B cell (primary cell): ENCODE results near the gene TMEM25. TPM values are rescaled to one million over a fixed set of nuclear protein-coding genes. Genes with fewer than 3 reads are reported as not detected.

Experiments
- ATAC-seq: fragments of 200-7000 bp; cut with Tn5 transposase; one replicate; pipeline ENCODE4 v1.10.0; 2021; ENCODE audit warnings: low read depth, mild to moderate bottlenecking, moderate number of reproducible peaks, moderate library complexity
- CTCF ChIA-PET: fragments of 350-600 bp; sonication (Branson Sonifier 250); formaldehyde crosslinking; loops from one replicate; lab custom pipeline; 2021; ENCODE audit warnings: antibody characterized with exemption, inconsistent platforms; lab: Charles Lee
- POLR2A ChIA-PET: fragments of 350-600 bp; sonication (Branson Sonifier 250); formaldehyde crosslinking; loops from one replicate; lab custom pipeline; 2021; ENCODE audit warnings: antibody characterized with exemption; lab: Charles Lee
- DNase-seq: peaks from one replicate; pipeline ENCODE4 v3.0.0; 2013
- H2AFZ ChIP-seq: 2 replicates; pipeline ENCODE4 v1.6.1; 2012; ENCODE audit warnings: mild to moderate bottlenecking, low read depth, low read length; ENCODE audit not compliant: insufficient read depth, poor library complexity, severe bottlenecking
- H3K27ac ChIP-seq, 2 donors: 1 replicate in 1 of 2; 2 replicates in 1 of 2; pipeline ENCODE4 v1.5.1; 2012 to 2013; ENCODE audit warnings: low read length in 2 of 2, mild to moderate bottlenecking in 2 of 2, moderate library complexity in 1 of 2
- H3K27me3 ChIP-seq, 4 experiments: fragments of 200-600 bp in 1 of 4; sonication (generic) in 1 of 4; replicated peaks in 1 of 4; 1 replicate in 2 of 4; 2 replicates in 2 of 4; pipeline versions ENCODE4 v1.6.1 to v1.7.0; 2013 to 2016; ENCODE audit warnings: low read length in 3 of 4, mild to moderate bottlenecking in 2 of 4, mixed read lengths in 1 of 4, moderate library complexity in 1 of 4; ENCODE audit not compliant: insufficient read depth in 4 of 4, control insufficient read depth in 3 of 4; ENCODE audit errors: control extremely low read depth in 1 of 4
- H3K36me3 ChIP-seq, 2 experiments: replicated peaks in 1 of 2; 1 replicate in 1 of 2; 2 replicates in 1 of 2; pipeline versions ENCODE4 v1.6.1 to v1.7.1; 2013; ENCODE audit warnings: low read length in 1 of 2; ENCODE audit not compliant: insufficient read depth in 2 of 2, control insufficient read depth in 1 of 2; ENCODE audit errors: control extremely low read depth in 1 of 2, extremely low read depth in 1 of 2
- H3K4me1 ChIP-seq, 2 donors: fragments of 200-600 bp in 1 of 2; sonication (generic) in 1 of 2; 1 replicate in 1 of 2; 2 replicates in 1 of 2; pipeline versions ENCODE4 v1.5.1 to v1.6.1; 2013 to 2017; ENCODE audit warnings: low read length in 2 of 2; ENCODE audit not compliant: control insufficient read depth in 2 of 2, insufficient read depth in 2 of 2
- H3K4me2 ChIP-seq: replicated peaks from 2 replicates; pipeline ENCODE3; 2012; ENCODE audit warnings: mild to moderate bottlenecking, low read depth, low read length; ENCODE audit not compliant: poor library complexity, severe bottlenecking
- H3K4me3 ChIP-seq, 5 experiments: fragments of 200-600 bp in 1 of 5; sonication (generic) in 1 of 5; 1 replicate in 3 of 5; 2 replicates in 2 of 5; pipeline versions ENCODE4 v1.5.1 to v1.7.0; 2011 to 2016; ENCODE audit warnings: low read length in 4 of 5, mild to moderate bottlenecking in 4 of 5, low read depth in 2 of 5, control low read depth in 1 of 5, moderate library complexity in 1 of 5; ENCODE audit not compliant: insufficient read depth in 1 of 5; ENCODE audit errors: control extremely low read depth in 1 of 5, extremely low read depth in 1 of 5
- H3K79me2 ChIP-seq: fragments of 200-600 bp; sonication (generic); one replicate; pipeline ENCODE4 v1.6.0; 2016; ENCODE audit warnings: low read length; ENCODE audit not compliant: control insufficient read depth, insufficient read depth
- H3K9ac ChIP-seq: fragments of 200-600 bp; sonication (generic); 2 replicates; pipeline ENCODE4 v1.6.1; 2017; ENCODE audit warnings: mild to moderate bottlenecking, low read length, moderate library complexity
- H3K9me3 ChIP-seq, 3 donors: one replicate each; pipeline versions ENCODE4 v1.6.1 to v1.7.1; 2013; ENCODE audit warnings: low read length in 2 of 3; ENCODE audit not compliant: control insufficient read depth in 2 of 3, insufficient read depth in 1 of 3; ENCODE audit errors: control extremely low read depth in 1 of 3
- H4K20me1 ChIP-seq: 2 replicates; pipeline ENCODE4 v1.6.0; 2012; ENCODE audit warnings: mild to moderate bottlenecking, low read length; ENCODE audit not compliant: insufficient read depth, control insufficient read depth, poor library complexity, severe bottlenecking
- H3K27ac Mint-ChIP-seq: one replicate; pipeline ENCODE4 v1.8.0; 2021; ENCODE audit warnings: mixed read lengths
- H3K27me3 Mint-ChIP-seq: one replicate; pipeline ENCODE4 v1.8.0; 2021; ENCODE audit warnings: mixed read lengths
- H3K4me1 Mint-ChIP-seq: one replicate; pipeline ENCODE4 v1.8.0; 2021; ENCODE audit warnings: mixed read lengths
- H3K4me3 Mint-ChIP-seq: one replicate; pipeline ENCODE4 v1.8.0; 2021; ENCODE audit warnings: mixed read lengths
- H3K9me3 Mint-ChIP-seq: one replicate; pipeline ENCODE4 v1.8.0; 2022; ENCODE audit warnings: mixed read lengths; ENCODE audit not compliant: insufficient read depth
- EZH2 ChIP-seq: IDR thresholded peaks from 2 replicates; pipeline ENCODE4 v1.6.1; 2012; ENCODE audit warnings: borderline replicate concordance, low read depth, mild to moderate bottlenecking, moderate library complexity, low read length; ENCODE audit not compliant: insufficient read depth, poor library complexity, severe bottlenecking
- WGBS: methylation state at CpG from one replicate; pipeline ENCODE4 v1.1.5; 2013; ENCODE audit warnings: missing lambda C conversion rate; ENCODE audit not compliant: insufficient coverage; 5-methylcytosine and 5-hydroxymethylcytosine counted together
- intact Hi-C: fragments of 100-400 bp; cut with micrococcal nuclease; formaldehyde crosslinking; loops from one replicate; pipeline ENCODE4 v1.10.0; 2022
- polyA plus RNA-seq: library from polyadenylated mRNA; depleted of rRNA; stranded (reverse); fragments of >200 nt; gene quantifications from 2 replicates; pipeline ENCODE4 v1.2.3, GENCODE V29; 2012
- total RNA-seq, 2 donors: library from RNA; stranded (reverse); fragments of 120-200 nt in 1 of 2; gene quantifications; 1 replicate in 1 of 2; 2 replicates in 1 of 2; pipeline versions ENCODE4 v1.2.3 to v1.2.4, GENCODE V29; 2013 to 2022
- TF ChIP-seq, protein P1 (sequence below): fragments of 200-600 bp; IDR thresholded peaks from one replicate; pipeline ENCODE4 v1.8.0; 2022; ENCODE audit warnings: antibody characterized with exemption, mild to moderate bottlenecking

TMEM25 gene
- total and polyA plus RNA-seq, 2 donors (not counting 1 experiment from before 2014, with no cell fraction given): 16.9 to 21.4 TPM

DNA sequence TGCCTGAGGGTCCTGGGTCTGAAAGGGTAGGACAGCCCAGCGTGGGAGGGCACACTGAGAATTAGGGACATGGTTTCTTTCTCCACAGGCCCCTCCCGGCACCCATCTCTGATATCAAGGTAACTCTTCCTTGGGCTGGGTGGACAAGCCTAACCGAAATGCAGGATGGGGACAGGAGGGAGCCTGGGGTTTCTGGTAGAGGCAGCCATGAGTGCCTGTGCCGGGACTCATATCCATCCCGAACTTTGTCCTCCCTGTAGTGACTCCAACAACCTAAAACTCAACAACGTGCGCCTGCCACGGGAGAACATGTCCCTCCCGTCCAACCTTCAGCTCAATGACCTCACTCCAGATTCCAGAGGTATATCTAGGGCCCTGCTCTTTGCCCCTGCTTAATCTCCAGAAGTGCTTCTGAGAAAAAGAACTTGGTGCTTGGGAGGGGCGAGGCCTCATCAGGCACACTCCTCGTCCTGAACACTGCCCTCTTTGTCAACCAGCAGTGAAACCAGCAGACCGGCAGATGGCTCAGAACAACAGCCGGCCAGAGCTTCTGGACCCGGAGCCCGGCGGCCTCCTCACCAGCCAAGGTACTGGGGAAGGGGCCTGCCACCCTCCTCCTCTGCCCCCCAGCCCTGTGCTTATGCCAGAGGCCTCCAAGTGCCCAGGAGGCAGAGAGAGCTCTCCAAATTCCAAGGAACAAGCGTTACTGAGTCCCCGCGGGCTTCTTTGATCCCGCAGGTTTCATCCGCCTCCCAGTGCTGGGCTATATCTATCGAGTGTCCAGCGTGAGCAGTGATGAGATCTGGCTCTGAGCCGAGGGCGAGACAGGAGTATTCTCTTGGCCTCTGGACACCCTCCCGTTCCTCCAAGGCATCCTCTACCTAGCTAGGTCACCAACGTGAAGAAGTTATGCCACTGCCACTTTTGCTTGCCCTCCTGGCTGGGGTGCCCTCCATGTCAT lies 3.1 kb downstream of the TMEM25 start:
- DNase-seq (no peak), ATAC-seq (no peak)
- H3K9me3 Mint-ChIP-seq: no peaks in the 10 kb centered on the region
- intact Hi-C loops: no loop called here
- Histone ChIP-seq H3K36me3 (no peaks in the 10 kb centered on the region), H3K4me3 (no peak overlapping the region), H3K4me1 (peaks cover 14 to 21% of the 10 kb centered on the region in 2 donors), H3K79me2 (no peaks in the 10 kb centered on the region), H3K27ac (no peak overlapping the region), H2AFZ (no peak overlapping the region), H4K20me1 (no peaks in the 10 kb centered on the region), H3K27me3 (no peaks in the 10 kb centered on the region), H3K4me2 (no peak overlapping the region), H3K9me3 (no peaks in the 10 kb centered on the region), H3K9ac (no peak overlapping the region)
- H3K4me3 Mint-ChIP-seq: peak overlapping the region; percentile 19
- H3K4me1 Mint-ChIP-seq: peaks cover 18% of the 10 kb centered on the region
- POLR2A ChIA-PET: interaction anchor here (0.7 kb wide), 1 partner anchor 9 kb away, joined by 3 read pairs; no protein-coding TSS in a partner anchor
- TF ChIP-seq EZH2: no peak
- TF ChIP-seq, protein P1, sequence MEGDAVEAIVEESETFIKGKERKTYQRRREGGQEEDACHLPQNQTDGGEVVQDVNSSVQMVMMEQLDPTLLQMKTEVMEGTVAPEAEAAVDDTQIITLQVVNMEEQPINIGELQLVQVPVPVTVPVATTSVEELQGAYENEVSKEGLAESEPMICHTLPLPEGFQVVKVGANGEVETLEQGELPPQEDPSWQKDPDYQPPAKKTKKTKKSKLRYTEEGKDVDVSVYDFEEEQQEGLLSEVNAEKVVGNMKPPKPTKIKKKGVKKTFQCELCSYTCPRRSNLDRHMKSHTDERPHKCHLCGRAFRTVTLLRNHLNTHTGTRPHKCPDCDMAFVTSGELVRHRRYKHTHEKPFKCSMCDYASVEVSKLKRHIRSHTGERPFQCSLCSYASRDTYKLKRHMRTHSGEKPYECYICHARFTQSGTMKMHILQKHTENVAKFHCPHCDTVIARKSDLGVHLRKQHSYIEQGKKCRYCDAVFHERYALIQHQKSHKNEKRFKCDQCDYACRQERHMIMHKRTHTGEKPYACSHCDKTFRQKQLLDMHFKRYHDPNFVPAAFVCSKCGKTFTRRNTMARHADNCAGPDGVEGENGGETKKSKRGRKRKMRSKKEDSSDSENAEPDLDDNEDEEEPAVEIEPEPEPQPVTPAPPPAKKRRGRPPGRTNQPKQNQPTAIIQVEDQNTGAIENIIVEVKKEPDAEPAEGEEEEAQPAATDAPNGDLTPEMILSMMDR: no peak
- CTCF ChIA-PET: no interaction called here
- 93% methylated on average over 24 of the region's 27 CpGs for WGBS
- H3K27me3 Mint-ChIP-seq: no peaks in the 10 kb centered on the region
- no peak overlapping the region for H3K27ac Mint-ChIP-seq

DNA sequence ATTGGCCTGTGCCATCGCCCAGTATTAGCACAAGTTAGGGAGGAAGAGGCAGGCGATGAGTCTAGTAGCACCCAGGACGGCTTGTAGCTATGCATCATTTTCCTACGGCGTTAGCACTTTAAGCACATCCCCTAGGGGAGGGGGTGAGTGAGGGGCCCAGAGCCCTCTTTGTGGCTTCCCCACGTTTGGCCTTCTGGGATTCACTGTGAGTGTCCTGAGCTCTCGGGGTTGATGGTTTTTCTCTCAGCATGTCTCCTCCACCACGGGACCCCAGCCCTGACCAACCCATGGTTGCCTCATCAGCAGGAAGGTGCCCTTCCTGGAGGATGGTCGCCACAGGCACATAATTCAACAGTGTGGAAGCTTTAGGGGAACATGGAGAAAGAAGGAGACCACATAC lies 4.3 kb downstream of the TMEM25 start:
- 87% methylated on average over 8 of the region's 9 CpGs for WGBS
- no peak for TF ChIP-seq EZH2
- TF ChIP-seq, protein P1: no peak
- Histone ChIP-seq H3K36me3 (no peaks in the 10 kb centered on the region), H3K79me2 (no peaks in the 10 kb centered on the region), H3K4me2 (no peak overlapping the region), H3K4me3 (no peak overlapping the region), H3K27ac (no peak overlapping the region), H3K9me3 (no peaks in the 10 kb centered on the region), H3K27me3 (no peaks in the 10 kb centered on the region), H2AFZ (no peak overlapping the region), H3K9ac (no peak overlapping the region), H4K20me1 (no peaks in the 10 kb centered on the region), H3K4me1 (peaks cover 7 to 11% of the 10 kb centered on the region in 2 donors)
- no peaks in the 10 kb centered on the region for H3K9me3 Mint-ChIP-seq
- H3K27ac Mint-ChIP-seq: no peak overlapping the region
- ChIA-PET CTCF (no interaction called here), POLR2A (no interaction called here)
- no peaks in the 10 kb centered on the region for H3K27me3 Mint-ChIP-seq
- no peak for DNase-seq
- intact Hi-C loops: no loop called here
- H3K4me3 Mint-ChIP-seq: no peak overlapping the region
- no peak for ATAC-seq
- peaks cover 10% of the 10 kb centered on the region for H3K4me1 Mint-ChIP-seq
